IPS-18c (cell line): ENCODE measurements around the gene MORC4.

ENCODE experiments used
- H3K4me3 ChIP-seq: 2 replicates; pipeline ENCODE4 v1.7.0; 2013; ENCODE audit warnings: low read depth, mild to moderate bottlenecking, low read length, moderate library complexity; ENCODE audit not compliant: insufficient read depth
- H3K9me3 ChIP-seq: one replicate; pipeline ENCODE4 v1.6.1; 2013; ENCODE audit warnings: mild to moderate bottlenecking, low read length, moderate library complexity; ENCODE audit not compliant: control insufficient read depth, insufficient read depth

MORC4 gene

DNA sequence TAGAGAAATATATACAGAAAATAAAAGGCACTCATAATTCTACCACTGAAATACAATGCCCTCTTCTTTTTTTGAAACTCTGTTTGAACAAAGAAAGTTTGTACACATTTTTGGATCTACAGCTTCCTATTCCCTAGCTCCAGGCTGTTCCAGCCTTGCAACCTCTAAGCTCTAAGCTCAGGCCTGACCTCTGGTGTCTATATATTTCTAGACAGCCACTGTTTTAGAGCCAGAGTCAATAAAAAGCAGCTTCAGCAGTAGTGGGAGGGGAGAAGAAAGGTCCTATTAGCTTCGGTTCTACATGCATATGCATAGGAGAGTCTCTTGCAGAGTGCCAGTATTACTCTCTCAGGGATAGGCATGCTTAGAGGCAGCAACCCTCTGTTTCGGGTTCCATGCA is 40.1 kb downstream of the MORC4 start:
- H3K4me3 ChIP-seq: no peak overlapping the region
- no peaks in the 10 kb centered on the region for H3K9me3 ChIP-seq

GRCh38 chrX:106957856-106958255 is 42.2 kb downstream of the MORC4 start:
- no peaks in the 10 kb centered on the region for H3K9me3 ChIP-seq
- H3K4me3 ChIP-seq: no peak overlapping the region

GRCh38 chrX:106955004-106955772 is 44.8 kb downstream of the MORC4 start:
- Histone ChIP-seq H3K4me3 (no peak overlapping the region), H3K9me3 (no peaks in the 10 kb centered on the region)

- Histone ChIP-seq H3K4me3 (no peak overlapping the region), H3K9me3 (no peaks in the 10 kb centered on the region)
Measured at GRCh38 chrX:106954041-106954440, 46.0 kb downstream of the MORC4 start.

DNA sequence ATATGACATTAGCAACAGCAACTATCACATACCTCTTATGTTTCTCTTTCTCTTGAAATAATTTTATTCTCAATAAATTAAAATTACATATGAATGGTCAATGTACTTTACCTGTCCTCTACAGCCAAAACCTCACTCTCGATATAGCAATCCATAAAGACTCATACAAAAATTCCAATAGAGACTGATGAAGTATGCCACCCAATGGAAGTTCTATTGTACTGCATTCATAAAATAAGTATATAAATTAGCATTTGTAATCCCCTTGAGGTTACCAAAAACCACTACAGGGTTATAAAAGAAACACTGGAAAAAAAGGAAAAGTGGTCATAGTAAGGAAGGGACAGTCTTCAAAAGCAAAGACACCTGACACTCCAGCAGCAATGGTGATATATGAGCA is 47.0 kb downstream of the MORC4 start:
- Histone ChIP-seq H3K9me3 (no peaks in the 10 kb centered on the region), H3K4me3 (no peak overlapping the region)

DNA sequence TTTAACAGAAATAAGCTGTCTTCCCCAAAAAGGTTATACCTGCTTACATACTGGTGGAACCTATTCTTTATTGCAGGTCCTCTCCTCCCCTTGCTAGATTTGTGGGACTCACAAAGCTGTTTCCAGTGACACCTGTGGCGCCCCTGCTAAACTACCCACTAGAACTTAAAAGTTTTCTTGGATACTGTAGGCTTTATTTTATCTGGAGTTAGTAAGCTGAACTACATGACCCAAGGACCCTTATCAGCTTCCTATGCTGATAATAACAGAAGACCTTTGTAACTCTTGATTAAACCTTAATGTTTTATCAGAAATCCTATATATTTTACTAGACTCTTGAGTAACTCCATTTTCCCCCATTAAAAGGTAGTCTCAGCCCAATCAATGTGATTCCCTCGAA is 47.5 kb downstream of the MORC4 start:
- Histone ChIP-seq H3K4me3 (no peak overlapping the region), H3K9me3 (no peaks in the 10 kb centered on the region)

DNA sequence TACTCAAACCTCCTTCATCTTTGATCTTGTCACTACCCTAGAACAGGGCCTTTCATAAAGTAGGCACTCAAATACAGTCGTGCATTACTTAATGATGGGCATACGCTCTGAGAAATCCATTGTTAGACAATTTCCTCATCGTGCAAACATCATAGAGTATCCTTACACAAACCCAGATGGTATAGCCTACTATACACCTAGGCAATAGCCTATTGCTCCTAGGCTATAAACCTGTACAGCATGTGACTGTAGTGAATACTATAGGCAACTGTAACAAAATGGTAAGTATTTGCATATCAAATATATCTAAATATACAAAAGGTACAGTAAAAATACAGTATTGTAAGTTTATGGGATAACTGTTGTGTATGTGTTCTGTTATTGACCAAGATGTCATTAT is 47.9 kb downstream of the MORC4 start:
- H3K9me3 ChIP-seq: no peaks in the 10 kb centered on the region
- no peak overlapping the region for H3K4me3 ChIP-seq

DNA sequence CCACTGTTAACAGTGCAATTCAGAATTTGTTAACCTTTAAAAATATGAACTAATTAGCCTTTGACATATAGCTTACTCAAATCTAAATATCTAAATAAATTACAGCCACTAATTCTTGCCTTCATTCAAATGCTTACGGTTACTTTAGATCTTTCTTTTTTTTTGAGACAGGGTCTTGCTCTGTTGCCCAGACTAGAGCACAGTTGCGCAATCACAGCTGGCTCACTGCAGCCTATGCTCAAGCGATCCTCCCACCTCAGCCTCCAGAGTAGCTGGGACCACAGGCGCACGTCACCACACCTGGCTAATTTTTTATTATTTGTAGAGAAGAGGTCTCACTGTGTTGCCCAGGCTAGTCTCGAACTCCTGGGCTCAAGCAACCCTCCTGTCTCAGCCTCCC is 48.8 kb downstream of the MORC4 start:
- no peak overlapping the region for H3K4me3 ChIP-seq
- no peaks in the 10 kb centered on the region for H3K9me3 ChIP-seq

GRCh38 chrX:106950381-106950780 is 49.6 kb downstream of the MORC4 start:
- H3K4me3 ChIP-seq: no peak overlapping the region
- no peaks in the 10 kb centered on the region for H3K9me3 ChIP-seq

DNA sequence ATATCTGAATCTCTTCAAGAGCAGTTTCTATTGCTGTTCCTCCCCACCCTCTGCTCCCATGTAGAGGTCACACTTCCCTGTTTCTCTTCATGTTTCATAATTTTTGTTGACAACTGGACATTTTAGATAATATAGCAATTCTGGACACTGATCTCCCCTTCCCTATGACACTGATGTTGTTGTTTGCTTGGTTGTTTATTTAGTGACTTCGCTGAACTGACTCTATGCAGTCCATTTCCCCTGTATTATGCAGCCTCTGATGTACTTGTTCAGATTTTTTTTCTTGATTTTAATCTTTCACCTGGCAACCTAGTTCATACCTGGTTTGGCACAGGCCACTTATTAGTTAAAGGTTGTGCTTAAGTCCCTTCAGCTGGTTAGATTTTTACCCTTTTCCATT is 50.6 kb downstream of the MORC4 start:
- Histone ChIP-seq H3K4me3 (no peak overlapping the region), H3K9me3 (no peaks in the 10 kb centered on the region)

GRCh38 chrX:106948641-106949040 is 51.4 kb downstream of the MORC4 start:
- H3K4me3 ChIP-seq: no peak overlapping the region

DNA sequence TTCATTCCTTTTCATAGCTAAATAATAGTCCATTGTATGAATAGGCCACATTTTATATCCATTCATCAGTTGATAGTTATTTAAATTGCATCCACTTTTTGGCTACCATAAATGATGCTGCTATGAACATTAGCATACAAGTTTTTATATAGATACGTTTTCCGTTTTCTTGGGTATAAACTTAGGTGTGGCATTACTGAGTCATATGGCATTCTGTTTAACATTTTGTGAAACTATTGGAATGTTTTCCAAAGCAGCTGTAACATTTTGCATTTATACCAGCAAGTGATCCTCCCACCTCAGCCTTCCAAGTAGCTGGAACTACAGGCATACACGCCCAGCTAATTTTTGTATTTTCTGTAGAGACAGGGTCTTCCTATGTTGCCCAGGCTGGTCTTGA is 53.5 kb downstream of the MORC4 start:
- H3K9me3 ChIP-seq: no peaks in the 10 kb centered on the region
- H3K4me3 ChIP-seq: no peak overlapping the region

More at GRCh38 chrX:106948641-106949040, 51.4 kb downstream of the MORC4 start:
- no peaks in the 10 kb centered on the region for H3K9me3 ChIP-seq

DNA sequence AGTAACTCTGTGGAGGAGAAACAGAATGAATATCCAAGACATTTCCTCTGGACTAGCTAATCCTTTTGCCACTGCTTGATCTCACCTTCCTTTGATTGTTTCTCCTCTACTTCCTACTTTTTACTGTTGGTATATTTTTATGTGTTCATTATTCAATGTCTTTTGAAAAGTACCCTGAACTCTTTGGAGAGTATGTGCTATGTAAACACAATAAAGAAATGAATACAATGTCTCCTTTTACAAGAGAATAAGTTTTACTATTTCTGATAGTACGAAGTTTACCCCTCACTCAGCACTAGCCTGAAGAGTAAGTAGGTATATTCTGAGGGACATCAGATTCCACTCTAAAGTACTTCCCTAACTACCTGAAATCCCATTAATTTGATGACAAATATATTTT is 59.9 kb downstream of the MORC4 start:
- Histone ChIP-seq H3K4me3 (no peak overlapping the region), H3K9me3 (no peaks in the 10 kb centered on the region)

- H3K9me3 ChIP-seq: no peaks in the 10 kb centered on the region
- no peak overlapping the region for H3K4me3 ChIP-seq
Measured at GRCh38 chrX:106939566-106939965, 60.4 kb downstream of the MORC4 start.

DNA sequence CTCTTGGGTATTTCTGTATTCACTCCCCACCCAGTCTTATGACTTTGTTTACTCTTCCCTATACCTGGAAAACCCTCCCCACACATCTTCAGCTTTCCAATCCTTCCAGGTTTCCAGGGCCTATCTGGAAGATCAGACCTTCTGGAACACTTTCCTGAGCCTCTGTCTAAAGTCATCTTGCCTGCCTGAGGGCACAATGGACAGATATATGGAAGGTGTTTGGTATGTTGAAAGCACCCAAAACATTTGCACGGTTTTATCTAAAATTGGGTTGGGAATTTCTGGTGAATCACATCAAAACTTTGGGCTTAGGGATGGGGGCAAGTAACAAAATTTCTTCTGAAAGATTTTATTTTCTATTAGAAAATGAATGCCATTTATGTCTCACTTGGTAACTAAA is 63.8 kb downstream of the MORC4 start:
- no peaks in the 10 kb centered on the region for H3K9me3 ChIP-seq
- H3K4me3 ChIP-seq: no peak overlapping the region

GRCh38 chrX:106935175-106935574 is 64.8 kb downstream of the MORC4 start:
- no peaks in the 10 kb centered on the region for H3K9me3 ChIP-seq
- H3K4me3 ChIP-seq: no peak overlapping the region

DNA sequence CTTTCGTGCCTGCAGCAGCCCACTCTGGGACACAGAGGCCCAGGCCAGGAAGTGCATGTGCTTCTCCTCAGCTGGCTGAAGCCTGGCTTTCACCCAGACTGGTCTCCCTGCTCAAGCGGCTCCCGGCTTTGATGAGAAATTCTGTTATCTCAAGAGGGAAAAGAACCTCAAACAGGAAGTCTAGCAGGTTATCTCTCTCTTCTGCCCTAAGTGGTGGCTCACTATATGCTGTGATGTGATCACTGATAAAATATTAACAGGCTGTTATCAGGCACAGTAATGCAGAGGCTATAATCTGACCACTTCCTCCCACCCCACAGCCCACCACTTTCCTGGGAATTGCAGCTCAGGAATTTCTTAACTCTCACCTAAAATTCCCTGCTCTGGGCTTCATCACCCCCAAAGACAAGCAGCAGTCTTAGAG is 66.5 kb downstream of the MORC4 start:
- Histone ChIP-seq H3K4me3 (no peak overlapping the region), H3K9me3 (peaks cover 2% of the 10 kb centered on the region)

DNA sequence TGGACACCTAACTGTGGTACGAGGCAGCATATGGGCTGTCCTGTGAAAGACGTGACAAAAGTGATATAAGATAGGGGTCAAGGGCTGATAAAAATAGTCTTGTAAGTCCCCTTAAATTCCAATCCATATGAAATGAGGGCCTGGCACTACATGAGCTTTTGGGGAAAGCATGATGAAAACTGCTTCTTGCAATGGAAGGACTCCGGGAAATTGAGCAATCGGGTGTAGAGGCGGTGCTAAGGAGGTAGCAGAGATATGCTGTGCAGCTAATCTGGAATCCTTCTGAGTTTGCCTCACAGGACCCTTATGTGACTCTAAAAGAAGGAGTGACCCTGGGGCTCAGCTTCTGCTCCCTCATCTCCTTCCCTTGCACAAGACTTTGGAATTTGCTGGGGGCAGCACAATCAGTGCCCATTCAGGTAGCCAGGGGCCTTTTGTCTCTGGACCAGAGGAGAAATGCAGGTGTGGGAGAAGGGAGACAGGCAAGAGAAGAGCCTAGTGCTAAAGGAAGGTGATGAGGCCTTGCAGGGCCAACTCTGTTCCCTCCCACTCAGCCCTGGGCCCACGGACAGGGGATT is 67.0 kb downstream of the MORC4 start:
- Histone ChIP-seq H3K9me3 (peaks cover 2% of the 10 kb centered on the region), H3K4me3 (no peak overlapping the region)

- no peak overlapping the region for H3K4me3 ChIP-seq
- H3K9me3 ChIP-seq: peaks cover 2% of the 10 kb centered on the region
Measured at GRCh38 chrX:106932492-106932923, 67.5 kb downstream of the MORC4 start.
